ENCODE data around the gene FOSL2.
A peak's percentile ranks its signal among the peaks of the same experiment; 100 is the strongest.

The FOSL2 gene

DNA sequence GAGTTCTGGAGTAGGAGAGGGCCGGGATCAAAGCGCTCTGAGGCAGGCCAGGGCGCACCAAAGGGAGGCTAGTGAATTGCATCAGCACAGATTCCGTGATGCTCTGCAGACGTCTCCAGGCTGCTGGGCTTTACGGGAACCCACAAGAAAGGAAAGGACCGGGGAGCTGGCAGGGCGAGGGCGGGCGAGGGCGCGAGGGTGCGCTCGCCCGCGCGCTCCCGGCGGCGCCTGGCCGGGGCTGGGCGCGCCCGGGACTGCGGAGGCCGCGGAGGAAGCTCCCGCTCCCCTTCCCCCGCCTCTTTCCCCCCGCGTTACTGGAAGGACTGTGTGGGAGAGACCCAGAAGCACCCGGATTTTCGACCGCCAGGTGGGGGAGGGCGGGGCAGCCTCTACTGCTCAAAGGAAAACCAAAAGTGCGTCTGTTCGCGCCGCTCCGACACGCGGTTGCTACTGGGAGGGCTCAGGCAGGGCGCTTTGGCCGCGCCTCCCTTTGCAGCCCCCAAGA, 2.4 kb upstream of the FOSL2 start:
- H3K27ac ChIP-seq (ENCODE audit: extremely low read depth, low read depth, low read length): peak overlapping the region; percentile 61; the same call in 1 of the 2 replicates
- H3K4me1 ChIP-seq (ENCODE audit: control insufficient read depth, insufficient read depth, low read length): peaks cover 6% of the 10 kb centered on the region; the same call in 1 of the 2 replicates
- no peaks in the 10 kb centered on the region for H3K9me3 ChIP-seq (ENCODE audit: control insufficient read depth, insufficient read depth, low read depth, low read length)
- ChIA-PET POLR2A (interaction anchor here (1.9 kb wide), 1 partner anchor 116 kb away, joined by 6 read pairs; no protein-coding TSS in a partner anchor), CTCF (no interaction called here)
- peak overlapping the region; percentile 84 for H3K4me3 ChIP-seq (ENCODE audit: low read depth, low read length)
- no peaks in the 10 kb centered on the region for H3K36me3 ChIP-seq (ENCODE audit: control insufficient read depth in 2 of 2, insufficient read depth in 1 of 2, low read length in 2 of 2)
- TF ChIP-seq, protein P1, sequence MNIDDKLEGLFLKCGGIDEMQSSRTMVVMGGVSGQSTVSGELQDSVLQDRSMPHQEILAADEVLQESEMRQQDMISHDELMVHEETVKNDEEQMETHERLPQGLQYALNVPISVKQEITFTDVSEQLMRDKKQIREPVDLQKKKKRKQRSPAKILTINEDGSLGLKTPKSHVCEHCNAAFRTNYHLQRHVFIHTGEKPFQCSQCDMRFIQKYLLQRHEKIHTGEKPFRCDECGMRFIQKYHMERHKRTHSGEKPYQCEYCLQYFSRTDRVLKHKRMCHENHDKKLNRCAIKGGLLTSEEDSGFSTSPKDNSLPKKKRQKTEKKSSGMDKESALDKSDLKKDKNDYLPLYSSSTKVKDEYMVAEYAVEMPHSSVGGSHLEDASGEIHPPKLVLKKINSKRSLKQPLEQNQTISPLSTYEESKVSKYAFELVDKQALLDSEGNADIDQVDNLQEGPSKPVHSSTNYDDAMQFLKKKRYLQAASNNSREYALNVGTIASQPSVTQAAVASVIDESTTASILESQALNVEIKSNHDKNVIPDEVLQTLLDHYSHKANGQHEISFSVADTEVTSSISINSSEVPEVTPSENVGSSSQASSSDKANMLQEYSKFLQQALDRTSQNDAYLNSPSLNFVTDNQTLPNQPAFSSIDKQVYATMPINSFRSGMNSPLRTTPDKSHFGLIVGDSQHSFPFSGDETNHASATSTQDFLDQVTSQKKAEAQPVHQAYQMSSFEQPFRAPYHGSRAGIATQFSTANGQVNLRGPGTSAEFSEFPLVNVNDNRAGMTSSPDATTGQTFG (tag by site-specific recombination; IDR thresholded peaks at IDR 0.05; ENCODE audit: borderline replicate concordance): no peak
- 0 out of 2 replicates have a peak, but pooled peaks have one; percentile 25 for TF ChIP-seq BCL11B (tag by site-specific recombination; IDR thresholded peaks at IDR 0.05; ENCODE audit: low read depth)
- TF ChIP-seq, protein P2, sequence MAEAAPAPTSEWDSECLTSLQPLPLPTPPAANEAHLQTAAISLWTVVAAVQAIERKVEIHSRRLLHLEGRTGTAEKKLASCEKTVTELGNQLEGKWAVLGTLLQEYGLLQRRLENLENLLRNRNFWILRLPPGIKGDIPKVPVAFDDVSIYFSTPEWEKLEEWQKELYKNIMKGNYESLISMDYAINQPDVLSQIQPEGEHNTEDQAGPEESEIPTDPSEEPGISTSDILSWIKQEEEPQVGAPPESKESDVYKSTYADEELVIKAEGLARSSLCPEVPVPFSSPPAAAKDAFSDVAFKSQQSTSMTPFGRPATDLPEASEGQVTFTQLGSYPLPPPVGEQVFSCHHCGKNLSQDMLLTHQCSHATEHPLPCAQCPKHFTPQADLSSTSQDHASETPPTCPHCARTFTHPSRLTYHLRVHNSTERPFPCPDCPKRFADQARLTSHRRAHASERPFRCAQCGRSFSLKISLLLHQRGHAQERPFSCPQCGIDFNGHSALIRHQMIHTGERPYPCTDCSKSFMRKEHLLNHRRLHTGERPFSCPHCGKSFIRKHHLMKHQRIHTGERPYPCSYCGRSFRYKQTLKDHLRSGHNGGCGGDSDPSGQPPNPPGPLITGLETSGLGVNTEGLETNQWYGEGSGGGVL (tag by site-specific recombination; IDR thresholded peaks at IDR 0.05): peak; percentile 51; the same call in 1 of the 2 replicates
- peak; percentile 92 for TF ChIP-seq ZBTB8A (tag by site-specific recombination; IDR thresholded peaks at IDR 0.05)
- TF ChIP-seq, protein P3, sequence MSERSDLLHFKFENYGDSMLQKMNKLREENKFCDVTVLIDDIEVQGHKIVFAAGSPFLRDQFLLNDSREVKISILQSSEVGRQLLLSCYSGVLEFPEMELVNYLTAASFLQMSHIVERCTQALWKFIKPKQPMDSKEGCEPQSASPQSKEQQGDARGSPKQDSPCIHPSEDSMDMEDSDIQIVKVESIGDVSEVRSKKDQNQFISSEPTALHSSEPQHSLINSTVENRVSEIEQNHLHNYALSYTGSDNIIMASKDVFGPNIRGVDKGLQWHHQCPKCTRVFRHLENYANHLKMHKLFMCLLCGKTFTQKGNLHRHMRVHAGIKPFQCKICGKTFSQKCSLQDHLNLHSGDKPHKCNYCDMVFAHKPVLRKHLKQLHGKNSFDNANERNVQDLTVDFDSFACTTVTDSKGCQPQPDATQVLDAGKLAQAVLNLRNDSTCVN (tag by site-specific recombination; optimal IDR thresholded peaks at IDR 0.05): peak; percentile 64
- peak; percentile 74 for TF ChIP-seq SP3 (tag by site-specific recombination; IDR thresholded peaks at IDR 0.05)
- TF ChIP-seq OSR2 (tag by site-specific recombination; IDR thresholded peaks at IDR 0.05): no peak; the same call in 1 of the 2 replicates
- no peak for TF ChIP-seq ZBTB48 (tag by site-specific recombination; IDR thresholded peaks at IDR 0.05)
- TF ChIP-seq IKZF3 (tag by site-specific recombination; IDR thresholded peaks at IDR 0.05): peak; percentile 55; the same call in 1 of the 2 replicates
- TF ChIP-seq EGR2 (tag by site-specific recombination; IDR thresholded peaks at IDR 0.05; ENCODE audit: low read depth): peak; percentile 50
- TF ChIP-seq ZNF510 (tag by site-specific recombination; IDR thresholded peaks at IDR 0.05; ENCODE audit: insufficient replicate concordance): no peak
- TF ChIP-seq, protein P4, sequence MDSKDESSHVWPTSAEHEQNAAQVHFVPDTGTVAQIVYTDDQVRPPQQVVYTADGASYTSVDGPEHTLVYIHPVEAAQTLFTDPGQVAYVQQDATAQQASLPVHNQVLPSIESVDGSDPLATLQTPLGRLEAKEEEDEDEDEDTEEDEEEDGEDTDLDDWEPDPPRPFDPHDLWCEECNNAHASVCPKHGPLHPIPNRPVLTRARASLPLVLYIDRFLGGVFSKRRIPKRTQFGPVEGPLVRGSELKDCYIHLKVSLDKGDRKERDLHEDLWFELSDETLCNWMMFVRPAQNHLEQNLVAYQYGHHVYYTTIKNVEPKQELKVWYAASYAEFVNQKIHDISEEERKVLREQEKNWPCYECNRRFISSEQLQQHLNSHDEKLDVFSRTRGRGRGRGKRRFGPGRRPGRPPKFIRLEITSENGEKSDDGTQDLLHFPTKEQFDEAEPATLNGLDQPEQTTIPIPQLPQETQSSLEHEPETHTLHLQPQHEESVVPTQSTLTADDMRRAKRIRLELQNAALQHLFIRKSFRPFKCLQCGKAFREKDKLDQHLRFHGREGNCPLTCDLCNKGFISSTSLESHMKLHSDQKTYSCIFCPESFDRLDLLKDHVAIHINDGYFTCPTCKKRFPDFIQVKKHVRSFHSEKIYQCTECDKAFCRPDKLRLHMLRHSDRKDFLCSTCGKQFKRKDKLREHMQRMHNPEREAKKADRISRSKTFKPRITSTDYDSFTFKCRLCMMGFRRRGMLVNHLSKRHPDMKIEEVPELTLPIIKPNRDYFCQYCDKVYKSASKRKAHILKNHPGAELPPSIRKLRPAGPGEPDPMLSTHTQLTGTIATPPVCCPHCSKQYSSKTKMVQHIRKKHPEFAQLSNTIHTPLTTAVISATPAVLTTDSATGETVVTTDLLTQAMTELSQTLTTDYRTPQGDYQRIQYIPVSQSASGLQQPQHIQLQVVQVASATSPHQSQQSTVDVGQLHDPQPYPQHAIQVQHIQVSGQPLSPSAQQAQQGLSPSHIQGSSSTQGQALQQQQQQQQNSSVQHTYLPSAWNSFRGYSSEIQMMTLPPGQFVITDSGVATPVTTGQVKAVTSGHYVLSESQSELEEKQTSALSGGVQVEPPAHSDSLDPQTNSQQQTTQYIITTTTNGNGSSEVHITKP (tag by site-specific recombination; IDR thresholded peaks at IDR 0.05): 0 out of 2 replicates have a peak, but pooled peaks have one; percentile 22
- TF ChIP-seq, protein P5, sequence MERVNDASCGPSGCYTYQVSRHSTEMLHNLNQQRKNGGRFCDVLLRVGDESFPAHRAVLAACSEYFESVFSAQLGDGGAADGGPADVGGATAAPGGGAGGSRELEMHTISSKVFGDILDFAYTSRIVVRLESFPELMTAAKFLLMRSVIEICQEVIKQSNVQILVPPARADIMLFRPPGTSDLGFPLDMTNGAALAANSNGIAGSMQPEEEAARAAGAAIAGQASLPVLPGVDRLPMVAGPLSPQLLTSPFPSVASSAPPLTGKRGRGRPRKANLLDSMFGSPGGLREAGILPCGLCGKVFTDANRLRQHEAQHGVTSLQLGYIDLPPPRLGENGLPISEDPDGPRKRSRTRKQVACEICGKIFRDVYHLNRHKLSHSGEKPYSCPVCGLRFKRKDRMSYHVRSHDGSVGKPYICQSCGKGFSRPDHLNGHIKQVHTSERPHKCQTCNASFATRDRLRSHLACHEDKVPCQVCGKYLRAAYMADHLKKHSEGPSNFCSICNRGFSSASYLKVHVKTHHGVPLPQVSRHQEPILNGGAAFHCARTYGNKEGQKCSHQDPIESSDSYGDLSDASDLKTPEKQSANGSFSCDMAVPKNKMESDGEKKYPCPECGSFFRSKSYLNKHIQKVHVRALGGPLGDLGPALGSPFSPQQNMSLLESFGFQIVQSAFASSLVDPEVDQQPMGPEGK (tag by site-specific recombination; IDR thresholded peaks at IDR 0.05): peak; percentile 66
- peak; percentile 67; the same call in 1 of the 2 replicates for TF ChIP-seq KLF8 (tag by site-specific recombination; IDR thresholded peaks at IDR 0.05)
- no peak for TF ChIP-seq ZSCAN16 (tag by site-specific recombination; IDR thresholded peaks at IDR 0.05)
- no peak for TF ChIP-seq ZNF624 (tag by site-specific recombination; IDR thresholded peaks at IDR 0.05)
- peak; percentile 87 for TF ChIP-seq ZNF600 (tag by site-specific recombination; IDR thresholded peaks at IDR 0.05)
- TF ChIP-seq ZNF335 (tag by site-specific recombination; conservative IDR thresholded peaks at IDR 0.05): 0 out of 2 replicates have a peak, but pooled peaks have one; percentile 1
- TF ChIP-seq, protein P6, sequence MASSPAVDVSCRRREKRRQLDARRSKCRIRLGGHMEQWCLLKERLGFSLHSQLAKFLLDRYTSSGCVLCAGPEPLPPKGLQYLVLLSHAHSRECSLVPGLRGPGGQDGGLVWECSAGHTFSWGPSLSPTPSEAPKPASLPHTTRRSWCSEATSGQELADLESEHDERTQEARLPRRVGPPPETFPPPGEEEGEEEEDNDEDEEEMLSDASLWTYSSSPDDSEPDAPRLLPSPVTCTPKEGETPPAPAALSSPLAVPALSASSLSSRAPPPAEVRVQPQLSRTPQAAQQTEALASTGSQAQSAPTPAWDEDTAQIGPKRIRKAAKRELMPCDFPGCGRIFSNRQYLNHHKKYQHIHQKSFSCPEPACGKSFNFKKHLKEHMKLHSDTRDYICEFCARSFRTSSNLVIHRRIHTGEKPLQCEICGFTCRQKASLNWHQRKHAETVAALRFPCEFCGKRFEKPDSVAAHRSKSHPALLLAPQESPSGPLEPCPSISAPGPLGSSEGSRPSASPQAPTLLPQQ (tag by site-specific recombination; IDR thresholded peaks at IDR 0.05): peak; percentile 15; the same call in 1 of the 2 replicates
- TF ChIP-seq ZNF16 (tag by site-specific recombination; IDR thresholded peaks at IDR 0.05; ENCODE audit: low read depth): peak; percentile 70; the same call in 1 of the 2 replicates
- TF ChIP-seq ZNF664 (tag by site-specific recombination; IDR thresholded peaks at IDR 0.05): no peak
- 0 out of 2 replicates have a peak, but pooled peaks have one; percentile 33 for TF ChIP-seq KLF9 (tag by site-specific recombination; IDR thresholded peaks at IDR 0.05; ENCODE audit: low read depth)

Measured in HEK293 (cell line).